Suprapubic skin (tissue), 4 donors: ENCODE data around the gene MARCHF6. TPM values are rescaled to one million over a fixed set of nuclear protein-coding genes. Genes with fewer than 3 reads are reported as not detected.
A peak's percentile ranks its signal among the peaks of the same experiment; 100 is the strongest.

ENCODE experiments used
- DNase-seq, 2 donors: peaks; one replicate each; pipeline ENCODE4 v3.0.0-alpha.2; 2019; ENCODE audit warnings: low spot score in 2 of 2
- H3K27ac ChIP-seq: fragments of 200-600 bp; sonication (generic); one replicate; pipeline ENCODE4 v1.5.1; 2019
- H3K27me3 ChIP-seq: fragments of 200-600 bp; sonication (generic); one replicate; pipeline ENCODE4 v1.5.1; 2019
- H3K36me3 ChIP-seq: fragments of 200-600 bp; sonication (generic); one replicate; pipeline ENCODE4 v1.5.1; 2019
- H3K4me1 ChIP-seq: fragments of 200-600 bp; sonication (generic); one replicate; pipeline ENCODE4 v1.5.1; 2019
- H3K4me3 ChIP-seq: fragments of 200-600 bp; sonication (generic); one replicate; pipeline ENCODE4 v1.5.1; 2019; ENCODE audit warnings: mild to moderate bottlenecking
- H3K9me3 ChIP-seq: fragments of 200-600 bp; sonication (generic); one replicate; pipeline ENCODE4 v1.5.1; 2019
- CTCF ChIP-seq, 2 donors: fragments of 200-600 bp in 1 of 2; fragments of 450-650 bp in 1 of 2; sonication (generic) in 1 of 2; IDR thresholded peaks; one replicate each; pipeline ENCODE4 v1.5.1; 2016 to 2019; ENCODE audit warnings: antibody characterized with exemption in 2 of 2, mild to moderate bottlenecking in 1 of 2, moderate library complexity in 1 of 2
- EP300 ChIP-seq: sonication (generic); formaldehyde crosslinking; IDR thresholded peaks from one replicate; pipeline ENCODE4 v1.6.1; 2017; ENCODE audit warnings: antibody characterized with exemption
- POLR2A ChIP-seq, 2 donors: fragments of 450-650 bp; IDR thresholded peaks; one replicate each; pipeline ENCODE4 v1.6.1; 2017; ENCODE audit warnings: antibody characterized with exemption in 2 of 2, mild to moderate bottlenecking in 2 of 2, moderate library complexity in 2 of 2
- POLR2AphosphoS5 ChIP-seq, 3 donors: sonication (generic); formaldehyde crosslinking; IDR thresholded peaks; one replicate each; pipeline ENCODE4 v1.6.1; 2017; ENCODE audit warnings: antibody characterized with exemption in 3 of 3
- WGBS: methylation state at CpG from one replicate; pipeline ENCODE4 v1.1.5; 2018; 5-methylcytosine and 5-hydroxymethylcytosine counted together
- total RNA-seq, 4 donors: library from RNA; depleted of rRNA; stranded (reverse); fragments of >200 nt; gene quantifications; one replicate each; pipeline ENCODE4 v1.1.0, GENCODE V29; 2016

Gene MARCHF6
- total RNA-seq, 4 donors from 2014 or later, result 89.7 to 273 (median 143) TPM

DNA sequence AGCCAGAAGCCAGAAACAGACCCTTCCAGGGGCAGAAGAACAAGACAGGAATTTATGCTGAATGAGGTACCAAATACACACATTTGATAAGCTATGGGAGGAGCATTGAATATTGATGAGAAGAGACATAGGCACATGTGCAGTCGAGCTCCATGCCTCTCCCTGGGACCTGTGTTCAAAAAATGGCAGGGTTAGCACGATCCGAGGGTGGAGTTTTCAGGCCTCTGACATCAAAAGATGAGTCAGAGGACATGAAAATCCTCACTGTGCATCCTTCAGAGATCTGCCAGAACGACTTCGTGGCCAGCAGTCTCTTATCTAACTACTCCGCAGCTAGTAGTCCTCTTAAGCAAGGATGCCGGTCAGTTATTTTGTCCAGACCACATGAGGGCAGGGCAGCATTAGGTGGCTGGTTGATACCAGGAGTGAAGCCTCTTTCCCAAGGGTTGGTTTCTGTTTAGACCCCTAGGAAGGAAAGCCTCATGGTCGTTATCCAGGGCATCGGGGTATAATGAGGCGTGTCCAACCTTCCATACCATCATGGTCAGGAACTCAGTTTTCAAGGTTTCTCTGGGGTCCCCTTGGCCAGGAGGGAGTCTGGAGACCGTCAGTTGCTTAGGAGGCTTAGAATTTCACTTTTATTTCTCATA is 34.2 kb upstream of the MARCHF6 start:
- H3K36me3 ChIP-seq, result no peaks in the 10 kb centered on the region
- no peak overlapping the region for H3K27ac ChIP-seq
- H3K4me3 ChIP-seq, result no peak overlapping the region
- 78% methylated on average over 11 of the region's 11 CpGs for WGBS
- no peaks in the 10 kb centered on the region for H3K27me3 ChIP-seq
- TF ChIP-seq POLR2A (IDR thresholded peaks at IDR 0.05) (no peak), EP300 (no peak), POLR2AphosphoS5 (IDR thresholded peaks at IDR 0.05) (no peak), CTCF (IDR thresholded peaks at IDR 0.05) (no peak)
- no peaks in the 10 kb centered on the region for H3K9me3 ChIP-seq
- no peaks in the 10 kb centered on the region for H3K4me1 ChIP-seq
- DNase-seq, result no peak

GRCh38 chr5:10320793-10321192 is 32.7 kb upstream of the MARCHF6 start:
- H3K27ac ChIP-seq, result no peak overlapping the region
- DNase-seq, result peak; percentile 0 to 43
- no peak overlapping the region for H3K4me3 ChIP-seq
- no peaks in the 10 kb centered on the region for H3K4me1 ChIP-seq
- no peaks in the 10 kb centered on the region for H3K9me3 ChIP-seq
- H3K36me3 ChIP-seq, result no peaks in the 10 kb centered on the region
- no peaks in the 10 kb centered on the region for H3K27me3 ChIP-seq
- 75% methylated on average over 3 of the region's 3 CpGs for WGBS
- TF ChIP-seq POLR2AphosphoS5 (IDR thresholded peaks at IDR 0.05), result no peak
- TF ChIP-seq CTCF (IDR thresholded peaks at IDR 0.05), result no peak
- no peak for TF ChIP-seq POLR2A (IDR thresholded peaks at IDR 0.05)
- TF ChIP-seq EP300, result no peak

DNA sequence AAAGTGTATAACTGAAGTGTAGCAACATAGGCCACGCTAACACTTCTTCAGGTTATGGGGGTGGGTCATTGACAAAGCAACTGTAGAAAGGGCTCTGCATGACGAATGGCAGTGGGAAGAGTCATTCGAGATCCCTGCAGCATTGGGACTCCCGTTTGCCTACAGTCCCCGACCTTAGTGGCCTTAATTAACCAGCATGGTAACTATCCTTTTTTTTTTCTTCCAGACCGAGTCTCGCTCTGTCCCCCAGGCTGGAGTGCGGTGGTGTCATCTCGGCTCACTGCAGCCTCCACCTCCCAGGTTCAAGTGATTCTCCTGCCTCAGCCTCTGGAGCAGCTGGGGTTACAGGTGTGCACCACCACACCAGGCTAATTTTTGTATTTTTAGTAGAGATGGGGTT is 31.6 kb upstream of the MARCHF6 start:
- peak in 1 of 2 donors; percentile 23 for DNase-seq
- no peak for TF ChIP-seq POLR2AphosphoS5 (IDR thresholded peaks at IDR 0.05)
- no peak for TF ChIP-seq CTCF (IDR thresholded peaks at IDR 0.05)
- TF ChIP-seq POLR2A (IDR thresholded peaks at IDR 0.05), result no peak
- no peak for TF ChIP-seq EP300
- 88% methylated on average over 9 of the region's 9 CpGs for WGBS

DNA sequence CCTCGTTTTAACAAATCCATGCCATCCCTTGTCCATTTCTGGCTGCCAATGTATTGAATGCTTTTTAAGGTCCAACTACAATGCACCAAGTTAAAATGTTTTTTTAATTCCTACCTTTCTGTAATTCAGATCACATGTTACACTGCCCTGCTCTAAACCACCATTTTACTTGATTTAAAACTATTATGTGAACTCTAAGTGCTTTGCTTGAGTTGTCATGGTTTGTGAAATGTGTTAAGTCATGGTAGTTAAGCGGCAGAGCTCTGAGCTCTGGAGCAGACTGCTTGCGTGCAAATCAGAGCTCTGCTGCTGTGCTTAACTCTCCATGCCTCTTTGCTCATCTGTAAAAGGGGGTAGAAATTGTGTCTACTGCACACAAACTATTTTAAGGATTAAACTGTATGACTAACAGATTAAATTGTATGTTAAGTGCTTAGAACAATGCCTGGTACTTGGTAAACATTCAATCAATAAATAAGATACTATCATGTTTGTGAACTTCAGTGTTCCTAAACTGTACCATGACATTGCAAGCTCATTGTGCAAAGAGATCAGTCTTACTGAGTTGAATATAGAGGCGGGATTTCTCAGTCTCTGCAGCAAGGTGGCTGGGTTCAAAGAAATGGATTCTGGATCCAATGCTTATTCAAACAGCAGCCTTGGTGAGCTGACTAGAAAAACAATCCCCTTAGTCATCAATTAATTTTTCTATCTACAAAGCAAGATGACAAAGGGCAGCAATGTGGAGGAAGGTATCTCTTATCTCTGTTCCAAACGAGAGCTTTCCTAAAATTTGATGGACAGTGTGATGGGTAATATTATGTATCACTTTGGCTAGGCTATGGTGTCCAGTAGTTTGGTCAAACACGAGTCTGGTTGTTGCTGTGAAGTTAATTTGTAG is 29.7 kb upstream of the MARCHF6 start:
- no peak for DNase-seq
- Histone ChIP-seq H3K9me3 (no peaks in the 10 kb centered on the region), H3K4me1 (no peaks in the 10 kb centered on the region), H3K36me3 (no peaks in the 10 kb centered on the region), H3K27me3 (no peaks in the 10 kb centered on the region), H3K4me3 (no peak overlapping the region), H3K27ac (no peak overlapping the region)
- 60% methylated on average over 6 of the region's 6 CpGs for WGBS
- TF ChIP-seq POLR2A (IDR thresholded peaks at IDR 0.05) (no peak), CTCF (IDR thresholded peaks at IDR 0.05) (no peak), EP300 (no peak), POLR2AphosphoS5 (IDR thresholded peaks at IDR 0.05) (no peak)

More for the DNA sequence above, 31.6 kb upstream of the MARCHF6 start:
- H3K4me1 ChIP-seq, result no peaks in the 10 kb centered on the region
- H3K36me3 ChIP-seq, result no peaks in the 10 kb centered on the region
- H3K9me3 ChIP-seq, result no peaks in the 10 kb centered on the region
- no peak overlapping the region for H3K4me3 ChIP-seq
- no peaks in the 10 kb centered on the region for H3K27me3 ChIP-seq
- H3K27ac ChIP-seq, result no peak overlapping the region
